HG03175 (cell line): ENCODE data around the gene BUB1.
"Not testable (repeated sequence)": the region's sequence is repeated elsewhere in the genome, so short reads cannot be mapped to it uniquely, and the experiment has no call there.

Experiments
- ATAC-seq: cut with Tn5 transposase; IDR thresholded peaks from one replicate; pipeline ENCODE4 v1.9.1; 2021; ENCODE audit warnings: mild to moderate bottlenecking, moderate library complexity; ENCODE audit not compliant: unreplicated experiment

The BUB1 gene

GRCh38 chr2:110691612-110692258, 13.9 kb upstream of the BUB1 start:
- no peak for ATAC-seq

GRCh38 chr2:110690083-110690965, 12.5 kb upstream of the BUB1 start:
- ATAC-seq = no peak

GRCh38 chr2:110688594-110689091, 10.8 kb upstream of the BUB1 start:
- ATAC-seq = no peak

- ATAC-seq = not testable (repeated sequence)
These were observed 10.1 kb upstream of the BUB1 start for GRCh38 chr2:110687775-110688484.

- ATAC-seq = no peak
These were observed 5.0 kb upstream of the BUB1 start for GRCh38 chr2:110682872-110683271.

- no peak for ATAC-seq
These were observed 4.4 kb upstream of the BUB1 start for GRCh38 chr2:110682267-110682666.

GRCh38 chr2:110680709-110681108, 2.8 kb upstream of the BUB1 start:
- no peak for ATAC-seq

GRCh38 chr2:110679865-110680264, 2.0 kb upstream of the BUB1 start:
- no peak for ATAC-seq

- no peak for ATAC-seq
These were observed 1.5 kb upstream of the BUB1 start for GRCh38 chr2:110679337-110679707.

- ATAC-seq = no peak
These were observed 834 bp upstream of the BUB1 start for GRCh38 chr2:110678457-110679336.

GRCh38 chr2:110677080-110677479, 783 bp downstream of the BUB1 start:
- ATAC-seq = no peak

GRCh38 chr2:110675679-110676078, 2.2 kb downstream of the BUB1 start:
- peak; percentile 6 for ATAC-seq

- peak; percentile 91 for ATAC-seq
These were observed 3.0 kb downstream of the BUB1 start for GRCh38 chr2:110674620-110675555.

- no peak for ATAC-seq
These were observed 4.7 kb downstream of the BUB1 start for GRCh38 chr2:110673201-110673600.

- no peak for ATAC-seq
These were observed 7.0 kb downstream of the BUB1 start for GRCh38 chr2:110670826-110671225.

GRCh38 chr2:110669079-110669478, 8.8 kb downstream of the BUB1 start:
- ATAC-seq = no peak

GRCh38 chr2:110667071-110667470, 10.8 kb downstream of the BUB1 start:
- ATAC-seq = no peak

GRCh38 chr2:110664135-110664534, 13.7 kb downstream of the BUB1 start:
- no peak for ATAC-seq

GRCh38 chr2:110662560-110662959, 15.3 kb downstream of the BUB1 start:
- ATAC-seq = no peak
